Fibroblast of pulmonary artery (primary cell): ENCODE data around the gene NDUFC2.
A peak's percentile ranks its signal among the peaks of the same experiment; 100 is the strongest.

Experiments used
- DNase-seq: peaks from one replicate; pipeline ENCODE4 v3.0.0-alpha.2; 2010; ENCODE audit warnings: low read depth
- H3K4me3 ChIP-seq: replicated peaks from 2 replicates; pipeline ENCODE4 v1.5.1; 2011; ENCODE audit warnings: low read depth, mild to moderate bottlenecking, control low read depth, low read length, moderate library complexity
- TF ChIP-seq, protein P1 (sequence below): IDR thresholded peaks from 2 replicates; pipeline ENCODE4 v1.5.1; 2011; ENCODE audit warnings: mild to moderate bottlenecking, control low read depth, low read length, inconsistent platforms; ENCODE audit errors: missing control alignments

The NDUFC2 gene

DNA sequence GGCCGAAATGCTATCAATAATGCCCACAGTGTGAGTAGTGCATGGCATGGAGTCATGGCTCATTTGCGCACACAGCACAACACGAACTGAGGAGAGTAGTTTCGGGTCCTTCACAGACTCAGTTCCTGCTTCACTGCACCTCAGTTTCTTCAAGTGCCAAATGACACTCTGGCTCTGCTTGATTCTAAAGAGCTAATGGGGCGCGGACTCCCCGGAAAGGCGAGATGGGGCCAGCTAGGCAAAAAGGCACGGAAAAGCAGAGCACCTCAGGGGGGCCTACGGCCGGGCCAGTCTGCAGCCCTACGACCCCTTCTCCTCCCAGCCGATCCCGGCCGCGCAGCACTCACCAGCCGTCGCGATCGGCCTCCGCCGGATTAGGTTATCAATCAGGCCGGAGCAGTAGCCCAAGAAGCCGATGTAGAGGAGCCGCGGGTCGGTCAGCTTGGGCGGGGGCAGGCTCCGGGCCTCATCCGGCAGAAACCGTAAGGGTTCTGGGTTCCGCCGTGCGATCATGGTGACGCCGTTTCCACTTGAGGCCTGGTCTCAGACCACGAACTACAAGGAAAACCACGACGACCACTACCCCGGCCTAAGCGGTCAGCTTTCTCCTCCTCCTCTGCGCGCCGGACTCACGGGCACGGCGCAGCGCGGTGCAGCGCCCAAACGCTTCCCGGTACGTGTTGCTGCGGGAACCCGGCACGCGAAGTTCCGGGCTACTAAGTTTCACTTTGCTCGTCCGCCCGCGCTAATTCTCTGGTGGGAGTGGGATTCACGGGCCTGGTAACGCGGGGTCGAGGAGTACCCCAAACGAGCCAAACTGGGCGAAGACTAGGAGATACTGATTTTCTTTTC, at the start of gene NDUFC2:
Gene NDUFC2, minus strand, starts transcription at position 631 of the 852 bp plus-strand sequence. Its CDS starts 118 bp downstream, at position 513.
- DNase-seq: peak; percentile 90
- peak within 1 kb of the TSS; percentile 78 for H3K4me3 ChIP-seq
- TF ChIP-seq, protein P1, sequence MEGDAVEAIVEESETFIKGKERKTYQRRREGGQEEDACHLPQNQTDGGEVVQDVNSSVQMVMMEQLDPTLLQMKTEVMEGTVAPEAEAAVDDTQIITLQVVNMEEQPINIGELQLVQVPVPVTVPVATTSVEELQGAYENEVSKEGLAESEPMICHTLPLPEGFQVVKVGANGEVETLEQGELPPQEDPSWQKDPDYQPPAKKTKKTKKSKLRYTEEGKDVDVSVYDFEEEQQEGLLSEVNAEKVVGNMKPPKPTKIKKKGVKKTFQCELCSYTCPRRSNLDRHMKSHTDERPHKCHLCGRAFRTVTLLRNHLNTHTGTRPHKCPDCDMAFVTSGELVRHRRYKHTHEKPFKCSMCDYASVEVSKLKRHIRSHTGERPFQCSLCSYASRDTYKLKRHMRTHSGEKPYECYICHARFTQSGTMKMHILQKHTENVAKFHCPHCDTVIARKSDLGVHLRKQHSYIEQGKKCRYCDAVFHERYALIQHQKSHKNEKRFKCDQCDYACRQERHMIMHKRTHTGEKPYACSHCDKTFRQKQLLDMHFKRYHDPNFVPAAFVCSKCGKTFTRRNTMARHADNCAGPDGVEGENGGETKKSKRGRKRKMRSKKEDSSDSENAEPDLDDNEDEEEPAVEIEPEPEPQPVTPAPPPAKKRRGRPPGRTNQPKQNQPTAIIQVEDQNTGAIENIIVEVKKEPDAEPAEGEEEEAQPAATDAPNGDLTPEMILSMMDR: no peak

DNA sequence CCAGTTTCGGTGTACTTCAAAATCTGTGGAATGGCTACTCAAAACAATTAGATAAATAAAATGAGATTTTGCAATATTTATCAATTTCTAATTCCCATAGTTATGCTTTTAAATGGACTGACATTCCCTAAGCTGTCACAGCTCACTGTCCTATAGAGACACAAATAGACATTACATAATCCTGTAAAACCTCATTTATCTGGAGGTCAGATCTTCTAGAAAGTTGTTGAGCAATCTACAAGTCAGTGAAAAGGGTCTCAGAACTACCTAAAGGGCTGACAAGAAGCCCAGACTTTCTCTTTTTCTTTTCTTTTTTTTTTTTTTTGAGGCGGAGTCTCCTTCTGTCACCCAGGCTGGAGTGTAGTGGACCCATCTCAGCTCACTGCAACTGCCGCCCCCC, 47.7 kb upstream of the NDUFC2 start:
- no peak for DNase-seq
- no peak overlapping the region for H3K4me3 ChIP-seq
- TF ChIP-seq, protein P1: no peak

DNA sequence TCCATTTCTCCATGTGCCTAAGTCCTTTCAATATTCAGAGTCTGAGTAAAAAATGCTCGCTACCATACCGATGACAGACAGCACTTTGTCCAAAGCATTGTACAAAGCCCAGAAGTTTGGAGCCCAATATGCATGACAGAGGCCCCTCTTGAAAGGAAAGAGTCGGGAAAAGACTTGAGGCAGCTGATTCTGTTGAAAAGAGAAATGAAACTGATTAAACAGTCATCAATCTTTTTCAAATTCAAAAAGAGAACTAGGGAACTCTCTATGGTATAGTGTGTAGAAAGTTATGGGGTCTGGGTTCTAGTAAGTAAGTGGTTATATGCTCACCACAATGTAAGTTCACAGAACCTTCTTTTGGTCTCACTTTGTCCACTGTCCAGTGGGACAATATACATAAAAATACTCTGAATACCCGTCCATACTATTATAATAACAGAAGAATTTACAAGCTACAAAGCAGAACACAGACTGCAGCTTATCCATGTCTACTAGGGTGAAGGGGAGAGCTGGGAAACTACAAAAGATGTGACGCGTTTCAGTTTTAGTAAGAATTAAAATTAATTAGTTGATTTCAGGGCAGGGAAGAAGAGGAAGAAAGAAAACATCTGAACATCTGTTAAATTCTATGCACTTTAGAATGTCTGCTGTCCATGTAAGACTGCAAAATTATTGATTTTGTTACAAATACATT, 33.1 kb upstream of the NDUFC2 start:
- TF ChIP-seq, protein P1: no peak
- H3K4me3 ChIP-seq: no peak overlapping the region
- DNase-seq: no peak

DNA sequence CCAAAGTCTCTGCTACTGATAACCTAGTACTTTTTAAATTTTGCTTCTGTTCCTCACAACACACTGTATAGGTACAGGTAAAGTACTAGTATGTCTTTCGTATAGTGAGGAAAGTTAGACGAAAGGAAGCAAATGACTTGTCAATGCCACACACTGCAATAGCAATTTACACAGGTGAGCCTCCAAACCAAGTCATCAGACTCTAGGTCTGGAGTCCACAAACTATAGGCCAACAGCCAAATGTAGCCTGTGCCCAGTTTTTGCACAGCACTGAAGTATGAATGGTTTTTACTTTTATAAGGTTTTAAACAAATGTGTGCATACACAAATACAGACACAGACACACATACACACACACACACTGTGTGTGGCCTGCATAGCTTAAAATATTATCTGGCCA, 31.6 kb upstream of the NDUFC2 start:
- DNase-seq: no peak
- H3K4me3 ChIP-seq: no peak overlapping the region
- TF ChIP-seq, protein P1: no peak

DNA sequence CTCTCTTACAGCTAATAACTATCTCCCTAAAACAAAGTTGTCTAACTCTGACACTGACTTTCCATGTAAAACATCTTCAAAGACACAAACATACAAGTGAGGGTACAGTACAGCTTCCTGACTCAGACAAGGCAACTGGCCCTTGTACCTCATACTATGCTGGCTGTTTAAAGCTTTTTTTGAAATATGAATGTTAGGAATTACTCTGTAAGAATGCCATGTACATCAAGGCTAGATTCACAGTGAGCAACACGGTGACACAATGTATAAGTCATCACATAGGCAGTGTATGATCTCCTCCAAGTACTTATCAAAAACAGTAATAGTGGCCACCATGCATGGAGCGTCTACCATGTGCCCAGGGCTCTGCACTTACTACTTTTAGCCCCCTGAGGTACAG, 31.2 kb upstream of the NDUFC2 start:
- TF ChIP-seq, protein P1: no peak
- no peak for DNase-seq
- H3K4me3 ChIP-seq: no peak overlapping the region

DNA sequence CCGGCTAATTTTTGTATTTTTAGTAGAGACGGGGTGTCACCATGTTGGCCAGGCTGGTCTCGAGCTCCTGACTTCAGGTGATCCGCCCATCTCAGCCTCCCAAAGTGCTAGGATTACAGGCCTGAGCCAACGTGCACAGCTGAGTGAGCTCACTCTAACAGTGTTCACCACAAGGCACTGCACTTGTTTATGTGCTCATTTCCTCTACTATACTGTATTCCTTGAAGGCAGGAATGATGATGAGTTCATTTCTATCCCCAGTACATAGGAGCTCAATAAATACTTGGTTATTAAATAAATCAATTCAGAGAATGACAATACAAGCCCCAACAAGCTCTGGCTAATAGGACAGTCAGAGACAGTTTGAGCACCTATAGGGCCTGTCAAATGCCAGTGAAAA, 30.7 kb upstream of the NDUFC2 start:
- no peak for DNase-seq
- H3K4me3 ChIP-seq: no peak overlapping the region
- TF ChIP-seq, protein P1: no peak
